Fibroblast of lung (primary cell): ENCODE measurements around the gene HPGDS. TPM values are rescaled to one million over a fixed set of nuclear protein-coding genes. Genes with fewer than 3 reads are reported as not detected.
A peak's percentile ranks its signal among the peaks of the same experiment; 100 is the strongest.

Source experiments
- DNase-seq, 2 donors: peaks; one replicate each; pipeline versions ENCODE4 v3.0.0 to v3.0.0-alpha.2; 2010; ENCODE audit warnings: low read depth in 2 of 2
- H2AFZ ChIP-seq: 2 replicates; pipeline ENCODE4 v1.5.1; 2012; ENCODE audit warnings: low read length, control low read depth, inconsistent platforms
- H3K27ac ChIP-seq: 2 replicates; pipeline ENCODE4 v1.5.1; 2011; ENCODE audit warnings: low read length, control low read depth; ENCODE audit not compliant: insufficient read depth
- H3K27me3 ChIP-seq: 2 replicates; pipeline ENCODE4 v1.5.1; 2011; ENCODE audit warnings: mild to moderate bottlenecking, low read length; ENCODE audit not compliant: control insufficient read depth, insufficient read depth
- H3K36me3 ChIP-seq: 2 replicates; pipeline ENCODE4 v1.5.1; 2011; ENCODE audit warnings: low read length; ENCODE audit not compliant: control insufficient read depth, insufficient read depth
- H3K4me1 ChIP-seq: 2 replicates; pipeline ENCODE4 v1.5.1; 2011; ENCODE audit warnings: low read length; ENCODE audit not compliant: control insufficient read depth, insufficient read depth; ENCODE audit errors: extremely low read depth
- H3K4me2 ChIP-seq: 2 replicates; pipeline ENCODE4 v1.5.1; 2011; ENCODE audit warnings: low read length, control low read depth; ENCODE audit not compliant: insufficient read depth; ENCODE audit errors: extremely low read depth
- H3K4me3 ChIP-seq, 4 experiments: fragments of 200-600 bp in 1 of 4; sonication (generic) in 1 of 4; replicated peaks in 1 of 4; 2 replicates each; pipeline ENCODE4 v1.5.1; 2011 to 2016; ENCODE audit warnings: low read length in 4 of 4, low read depth in 3 of 4, mild to moderate bottlenecking in 3 of 4, control low read depth in 2 of 4, inconsistent platforms in 1 of 4, mixed read lengths in 1 of 4; ENCODE audit not compliant: insufficient read depth in 1 of 4; ENCODE audit errors: control extremely low read depth in 1 of 4
- H3K79me2 ChIP-seq: 2 replicates; pipeline ENCODE4 v1.5.1; 2012; ENCODE audit warnings: mild to moderate bottlenecking, low read length, inconsistent platforms; ENCODE audit not compliant: control insufficient read depth, insufficient read depth
- H3K9ac ChIP-seq: 2 replicates; pipeline ENCODE4 v1.5.1; 2011; ENCODE audit warnings: mild to moderate bottlenecking, low read length, control low read depth; ENCODE audit not compliant: insufficient read depth
- H3K9me3 ChIP-seq: 2 replicates; pipeline ENCODE4 v1.5.1; 2012; ENCODE audit warnings: low read depth, low read length; ENCODE audit not compliant: control insufficient read depth, insufficient read depth
- H4K20me1 ChIP-seq: 2 replicates; pipeline ENCODE4 v1.5.1; 2011; ENCODE audit warnings: low read length; ENCODE audit not compliant: control insufficient read depth, insufficient read depth; ENCODE audit errors: extremely low read depth
- CTCF ChIP-seq, 2 donors: IDR thresholded peaks in 1 of 2; conservative IDR thresholded peaks in 1 of 2; 1 replicate in 1 of 2; 2 replicates in 1 of 2; pipeline ENCODE4 v1.5.1; 2011 to 2012; ENCODE audit warnings: low read length in 2 of 2, control low read depth in 1 of 2, inconsistent platforms in 1 of 2, low read depth in 1 of 2, mild to moderate bottlenecking in 1 of 2
- EZH2 ChIP-seq: IDR thresholded peaks from 2 replicates; pipeline ENCODE4 v1.5.1; 2012; ENCODE audit warnings: low read length, control low read depth, mild to moderate bottlenecking; ENCODE audit errors: missing control alignments
- polyA plus RNA-seq, 2 donors: library from polyadenylated mRNA; depleted of rRNA in 1 of 2; stranded (reverse) in 1 of 2; unstranded in 1 of 2; fragments of >200 nt; gene quantifications; 2 replicates each; pipeline ENCODE4 v1.2.1, GENCODE V29; 2011 to 2012; ENCODE audit warnings: missing spikeins in 1 of 2
- total RNA-seq: library from RNA; depleted of rRNA; stranded (reverse); fragments of >200 nt; gene quantifications from 2 replicates; pipeline ENCODE4 v1.2.1, GENCODE V29; 2014

HPGDS gene
- total and polyA plus RNA-seq, 2 donors (not counting 1 experiment from before 2014, with no cell fraction given): not detected

DNA sequence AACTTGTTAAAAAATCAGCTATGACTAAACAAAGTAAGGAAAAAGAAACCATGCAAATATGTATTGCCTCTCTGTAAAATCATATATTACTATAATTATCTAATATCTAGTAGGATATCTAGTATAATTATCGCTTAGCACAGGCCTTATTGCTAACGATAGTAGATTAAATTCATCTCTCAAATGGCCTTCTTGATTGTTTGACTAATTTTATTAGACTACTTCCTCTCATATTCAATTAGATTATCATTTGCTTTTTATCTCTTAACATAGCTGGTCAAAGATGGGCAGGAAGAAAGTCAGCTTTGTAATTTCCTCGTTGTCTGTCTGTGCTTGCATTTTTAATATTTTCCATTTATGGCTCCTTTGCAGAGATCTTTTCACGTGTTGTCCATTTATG is 21.9 kb upstream of the HPGDS start:
- no peaks in the 10 kb centered on the region for H3K4me1 ChIP-seq
- no peak overlapping the region for H2AFZ ChIP-seq
- H3K9ac ChIP-seq: no peak overlapping the region
- TF ChIP-seq CTCF (conservative IDR thresholded peaks at IDR 0.05 in 1 of 2, IDR thresholded peaks at IDR 0.05 in 1 of 2; ENCODE audit: low read depth in 1 of 2, low read length in 2 of 2) (no peak), EZH2 (no peak)
- H3K36me3 ChIP-seq: no peaks in the 10 kb centered on the region
- H3K9me3 ChIP-seq: no peaks in the 10 kb centered on the region
- H3K4me2 ChIP-seq: no peak overlapping the region
- no peak overlapping the region for H3K4me3 ChIP-seq
- H4K20me1 ChIP-seq: no peaks in the 10 kb centered on the region
- no peak for DNase-seq
- no peaks in the 10 kb centered on the region for H3K79me2 ChIP-seq
- H3K27me3 ChIP-seq: no peaks in the 10 kb centered on the region
- H3K27ac ChIP-seq: no peak overlapping the region

GRCh38 chr4:94363136-94363655 is 20.6 kb upstream of the HPGDS start:
- Histone ChIP-seq H3K4me1 (no peaks in the 10 kb centered on the region), H3K27me3 (no peaks in the 10 kb centered on the region), H3K9me3 (no peaks in the 10 kb centered on the region), H3K79me2 (no peaks in the 10 kb centered on the region), H3K4me3 (no peak overlapping the region), H3K9ac (no peak overlapping the region), H3K27ac (no peak overlapping the region), H4K20me1 (no peaks in the 10 kb centered on the region), H3K36me3 (no peaks in the 10 kb centered on the region), H2AFZ (no peak overlapping the region), H3K4me2 (no peak overlapping the region)
- no peak for TF ChIP-seq EZH2
- no peak for TF ChIP-seq CTCF (conservative IDR thresholded peaks at IDR 0.05 in 1 of 2, IDR thresholded peaks at IDR 0.05 in 1 of 2; ENCODE audit: low read depth in 1 of 2, low read length in 2 of 2)
- peak in 1 of 2 donors; percentile 51 for DNase-seq

DNA sequence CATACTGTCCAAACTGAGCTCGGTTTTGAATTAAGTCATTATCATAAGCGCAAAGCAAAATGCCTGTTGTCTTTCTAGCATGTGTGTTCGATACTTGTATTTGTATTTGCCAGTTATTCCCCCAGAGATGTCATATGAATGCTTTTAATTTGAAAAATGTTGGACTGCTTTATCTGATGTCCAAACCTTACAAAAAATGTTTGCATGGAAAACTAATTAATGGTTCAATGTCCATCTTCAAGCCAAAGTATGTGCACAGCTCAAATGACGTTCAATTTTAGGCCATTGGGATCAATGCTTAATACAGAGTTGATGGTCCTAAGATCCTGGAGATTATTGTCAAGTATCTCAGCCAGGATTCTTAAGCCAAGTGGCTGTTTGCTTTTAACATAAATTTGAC is 17.2 kb upstream of the HPGDS start:
- H3K4me2 ChIP-seq: no peak overlapping the region

More for the DNA sequence above, 17.2 kb upstream of the HPGDS start:
- no peaks in the 10 kb centered on the region for H4K20me1 ChIP-seq
- no peak overlapping the region for H2AFZ ChIP-seq
- no peaks in the 10 kb centered on the region for H3K36me3 ChIP-seq
- no peaks in the 10 kb centered on the region for H3K79me2 ChIP-seq
- H3K9ac ChIP-seq: no peak overlapping the region
- no peaks in the 10 kb centered on the region for H3K9me3 ChIP-seq
- H3K4me3 ChIP-seq: no peak overlapping the region
- H3K27me3 ChIP-seq: no peaks in the 10 kb centered on the region
- H3K27ac ChIP-seq: no peak overlapping the region
- no peaks in the 10 kb centered on the region for H3K4me1 ChIP-seq
- DNase-seq: no peak
- TF ChIP-seq EZH2: no peak
- TF ChIP-seq CTCF (conservative IDR thresholded peaks at IDR 0.05 in 1 of 2, IDR thresholded peaks at IDR 0.05 in 1 of 2; ENCODE audit: low read depth in 1 of 2, low read length in 2 of 2): no peak
